NOMO-1 treated with DMSO at 0.1 percent for 48 hours (cell line): ENCODE measurements around the gene NDUFAF7.
"Not testable (repeated sequence)": the region's sequence is repeated elsewhere in the genome, so short reads cannot be mapped to it uniquely, and the experiment has no call there.

Experiments
- DNase-seq: peaks from one replicate; lab custom pipeline; 2025; ENCODE audit not compliant: unreplicated experiment; lab: John Stamatoyannopoulos, UW

NDUFAF7 gene

GRCh38 chr2:37276291-37276690 is 44.8 kb downstream of the NDUFAF7 start:
- DNase-seq = no peak

DNA sequence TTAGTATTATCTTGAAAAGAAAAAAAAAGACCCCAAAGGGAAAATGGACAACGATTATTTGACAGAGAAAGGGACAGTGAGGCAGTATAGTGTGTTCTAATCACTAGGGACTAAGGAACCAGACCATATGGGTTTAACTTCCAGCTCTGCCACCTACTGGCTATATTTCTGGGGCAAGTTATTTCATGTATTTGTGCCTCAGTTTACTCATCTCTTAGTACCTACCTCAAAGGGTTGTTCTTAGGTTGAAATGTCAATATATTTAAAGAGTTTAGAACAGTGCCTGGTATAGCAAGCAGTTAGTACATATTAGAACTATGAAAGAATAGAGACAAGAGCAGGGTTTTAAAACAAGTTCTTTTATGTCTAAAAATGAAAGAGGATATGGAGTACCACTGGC is 50.5 kb downstream of the NDUFAF7 start:
- no peak for DNase-seq

DNA sequence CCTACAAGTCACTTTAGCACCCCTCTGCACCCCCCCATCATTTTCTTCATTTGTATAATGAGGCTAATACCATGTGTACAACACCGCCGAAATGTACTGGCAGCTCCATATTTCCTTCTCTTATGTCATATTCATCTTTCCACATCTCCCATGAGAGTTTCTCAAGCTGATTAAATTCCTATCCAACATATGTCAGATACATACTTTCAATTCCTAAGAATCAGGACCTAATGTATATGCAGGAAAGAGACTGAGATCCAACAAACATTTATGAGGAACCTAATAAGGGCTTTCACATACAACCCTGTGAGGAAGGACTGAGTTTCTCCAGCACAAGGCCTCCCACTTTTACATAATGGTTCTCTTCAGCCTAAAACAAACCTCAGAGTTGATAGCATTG is 51.3 kb downstream of the NDUFAF7 start:
- no peak for DNase-seq

- DNase-seq = no peak
These were observed 51.7 kb downstream of the NDUFAF7 start for GRCh38 chr2:37283207-37283606.

GRCh38 chr2:37284381-37284780 is 52.9 kb downstream of the NDUFAF7 start:
- DNase-seq = no peak

GRCh38 chr2:37287966-37288365 is 56.5 kb downstream of the NDUFAF7 start:
- DNase-seq = peak; percentile 22

DNA sequence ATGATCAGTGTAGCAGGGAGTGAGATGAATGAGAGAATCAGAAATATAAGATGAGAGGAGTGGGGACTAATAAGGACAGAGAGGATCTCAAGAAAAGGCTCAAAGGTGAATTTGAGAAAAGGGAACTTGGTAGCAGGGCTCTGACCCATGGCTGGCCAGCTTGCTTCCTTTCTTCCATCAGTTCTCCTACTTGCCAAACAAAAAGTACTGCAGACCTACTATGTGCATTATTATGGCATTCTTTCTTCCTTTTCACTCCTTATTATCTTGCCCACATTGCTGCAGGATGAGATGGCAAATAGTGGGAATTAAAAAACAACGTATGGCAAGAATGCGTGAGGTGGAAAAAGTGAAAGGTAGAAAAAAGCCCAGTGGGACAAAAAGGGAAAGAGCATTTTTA is 60.2 kb downstream of the NDUFAF7 start:
- no peak for DNase-seq

DNA sequence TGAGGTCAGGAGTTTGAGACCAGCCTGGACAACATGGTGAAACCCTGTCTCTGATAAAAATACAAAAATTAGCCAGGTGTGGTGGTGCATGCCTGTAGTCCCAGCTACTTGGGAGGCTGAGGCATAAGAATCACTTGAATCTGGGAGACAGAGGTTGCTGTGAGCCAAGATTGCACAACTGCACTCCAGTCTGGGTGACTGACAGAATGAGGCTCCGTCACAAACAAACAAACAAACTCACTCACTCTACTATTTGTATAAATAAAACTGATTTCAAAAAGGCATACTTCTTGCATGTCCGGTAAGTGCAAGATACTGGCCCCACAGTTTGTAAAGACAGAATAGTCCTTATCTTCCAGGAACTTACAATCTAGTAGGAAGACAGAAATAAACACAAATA is 63.4 kb downstream of the NDUFAF7 start:
- DNase-seq = not testable (repeated sequence)

DNA sequence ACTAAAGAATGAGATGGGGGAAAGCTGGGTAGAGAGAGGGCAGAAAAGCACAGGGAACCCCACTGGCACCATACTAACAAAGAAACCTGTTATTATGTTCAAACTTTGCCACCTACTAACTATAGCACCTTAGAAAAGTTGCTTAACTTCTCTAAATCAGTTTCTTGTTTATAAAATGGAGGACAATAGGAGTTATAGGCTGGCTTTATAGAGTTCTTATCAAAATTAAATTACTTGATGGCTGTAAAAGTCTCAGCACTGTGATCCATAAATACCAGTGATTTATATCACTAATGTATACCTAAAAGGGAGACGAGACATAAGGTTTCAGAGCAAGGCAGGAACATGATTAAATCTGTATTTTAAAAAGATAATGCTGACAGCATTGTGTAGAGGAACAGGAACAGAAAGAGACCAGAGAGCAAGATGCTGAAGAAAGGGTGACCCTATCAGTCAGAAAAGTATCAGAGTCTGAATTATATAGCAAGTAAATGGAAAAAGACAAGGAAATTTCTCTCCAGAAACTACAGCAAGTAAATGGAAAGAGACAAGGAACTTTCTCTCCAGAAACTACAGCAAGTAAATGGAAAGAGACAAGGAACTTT is 64.1 kb downstream of the NDUFAF7 start:
- DNase-seq = no peak

DNA sequence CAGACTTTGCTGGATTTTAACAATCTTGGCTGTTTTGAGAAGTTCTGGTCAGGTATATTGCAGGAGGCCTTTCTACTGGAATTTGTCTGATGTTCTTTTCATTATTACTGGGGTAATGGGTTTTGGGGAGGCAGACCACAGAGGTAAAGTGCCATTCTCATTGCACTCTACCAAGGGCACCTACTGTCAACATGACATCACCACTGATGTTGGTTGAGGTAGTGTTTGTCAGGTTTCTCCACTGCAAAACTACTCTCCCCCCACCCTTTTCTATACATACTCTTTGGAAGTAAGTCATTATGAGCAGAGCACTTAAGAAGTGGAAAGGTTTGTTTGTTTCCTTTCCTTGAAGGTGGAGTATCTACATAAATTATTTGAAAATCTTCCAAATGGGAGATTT is 66.2 kb downstream of the NDUFAF7 start:
- DNase-seq = no peak
